ENCODE results near the gene NCKAP5.

- no peak for TF ChIP-seq CTCF (IDR thresholded peaks at IDR 0.05)
- TF ChIP-seq POLR2A (IDR thresholded peaks at IDR 0.05) = no peak
- TF ChIP-seq EP300 (IDR thresholded peaks at IDR 0.05) = no peak
Measured at GRCh38 chr2:132857319-132857718, 710.9 kb downstream of the NCKAP5 start.

All from ovary (tissue), 3 donors.